RWPE2 (cell line): ENCODE data around the gene ZNF683.
"Not testable (repeated sequence)": the region's sequence is repeated elsewhere in the genome, so short reads cannot be mapped to it uniquely, and the experiment has no call there.

Source experiments
- ATAC-seq: fragments of 200-7000 bp; cut with Tn5 transposase; 3 replicates; pipeline ENCODE4 v1.9.1; 2021; ENCODE audit warnings: low read depth
- DNase-seq: peaks from one replicate; pipeline ENCODE4 v3.0.0-alpha.2; 2020; ENCODE audit warnings: low spot score
- H3K27ac ChIP-seq: fragments of 450-650 bp; 2 replicates; pipeline ENCODE4 v1.5.1; 2017; ENCODE audit warnings: mild to moderate bottlenecking; ENCODE audit not compliant: poor library complexity, severe bottlenecking
- H3K27me3 ChIP-seq: fragments of 250-450 bp; sonication (Bioruptor Pico); 2 replicates; pipeline ENCODE4 v1.5.1; 2021; ENCODE audit warnings: mild to moderate bottlenecking, moderate library complexity; ENCODE audit not compliant: insufficient read depth, poor library complexity, severe bottlenecking
- H3K36me3 ChIP-seq: fragments of 250-450 bp; sonication (Bioruptor Pico); 2 replicates; pipeline ENCODE4 v1.5.1; 2020; ENCODE audit warnings: low read depth, mild to moderate bottlenecking, moderate library complexity
- H3K4me1 ChIP-seq: fragments of 250-450 bp; sonication (Bioruptor Pico); 2 replicates; pipeline ENCODE4 v1.5.1; 2021; ENCODE audit warnings: mild to moderate bottlenecking, moderate library complexity; ENCODE audit not compliant: insufficient read depth, poor library complexity, severe bottlenecking
- H3K4me3 ChIP-seq: fragments of 250-450 bp; sonication (Bioruptor Pico); 2 replicates; pipeline ENCODE4 v1.5.1; 2021; ENCODE audit warnings: mild to moderate bottlenecking, moderate library complexity; ENCODE audit not compliant: severe bottlenecking
- H3K9me3 ChIP-seq: fragments of 250-450 bp; sonication (Bioruptor Pico); 2 replicates; pipeline ENCODE4 v1.5.1; 2021; ENCODE audit warnings: mild to moderate bottlenecking, moderate library complexity; ENCODE audit not compliant: severe bottlenecking
- TF ChIP-seq, protein P1 (sequence below): fragments of 450-650 bp; IDR thresholded peaks from one replicate; pipeline ENCODE4 v1.5.1; 2017; ENCODE audit warnings: mild to moderate bottlenecking, moderate library complexity; ENCODE audit not compliant: poor library complexity, severe bottlenecking

Gene ZNF683

DNA sequence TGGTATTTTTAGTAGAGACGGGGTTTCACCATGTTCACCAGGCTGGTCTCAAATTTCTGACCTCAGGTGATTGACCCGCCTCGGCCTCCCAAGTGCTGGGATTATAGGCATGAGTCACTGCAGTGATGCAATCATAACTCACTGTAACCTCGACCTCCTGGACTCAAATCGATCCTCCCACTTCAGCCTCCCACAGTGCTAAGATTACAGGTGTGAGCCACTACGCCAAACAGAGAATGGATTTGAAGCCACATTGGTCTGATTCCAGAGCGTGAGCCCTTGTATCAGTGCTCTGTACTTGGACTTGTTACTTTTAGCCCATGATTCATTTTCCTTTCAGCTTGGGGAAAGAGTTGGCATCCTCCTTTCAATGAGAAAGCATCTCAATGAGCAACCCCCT, 14.9 kb upstream of the ZNF683 start:
- Histone ChIP-seq H3K27ac (no peak overlapping the region), H3K27me3 (no peaks in the 10 kb centered on the region), H3K36me3 (no peaks in the 10 kb centered on the region), H3K9me3 (no peaks in the 10 kb centered on the region), H3K4me1 (peaks cover 7% of the 10 kb centered on the region), H3K4me3 (no peak overlapping the region)
- no peak for DNase-seq
- ATAC-seq, result peak; percentile 54
- TF ChIP-seq, protein P1, sequence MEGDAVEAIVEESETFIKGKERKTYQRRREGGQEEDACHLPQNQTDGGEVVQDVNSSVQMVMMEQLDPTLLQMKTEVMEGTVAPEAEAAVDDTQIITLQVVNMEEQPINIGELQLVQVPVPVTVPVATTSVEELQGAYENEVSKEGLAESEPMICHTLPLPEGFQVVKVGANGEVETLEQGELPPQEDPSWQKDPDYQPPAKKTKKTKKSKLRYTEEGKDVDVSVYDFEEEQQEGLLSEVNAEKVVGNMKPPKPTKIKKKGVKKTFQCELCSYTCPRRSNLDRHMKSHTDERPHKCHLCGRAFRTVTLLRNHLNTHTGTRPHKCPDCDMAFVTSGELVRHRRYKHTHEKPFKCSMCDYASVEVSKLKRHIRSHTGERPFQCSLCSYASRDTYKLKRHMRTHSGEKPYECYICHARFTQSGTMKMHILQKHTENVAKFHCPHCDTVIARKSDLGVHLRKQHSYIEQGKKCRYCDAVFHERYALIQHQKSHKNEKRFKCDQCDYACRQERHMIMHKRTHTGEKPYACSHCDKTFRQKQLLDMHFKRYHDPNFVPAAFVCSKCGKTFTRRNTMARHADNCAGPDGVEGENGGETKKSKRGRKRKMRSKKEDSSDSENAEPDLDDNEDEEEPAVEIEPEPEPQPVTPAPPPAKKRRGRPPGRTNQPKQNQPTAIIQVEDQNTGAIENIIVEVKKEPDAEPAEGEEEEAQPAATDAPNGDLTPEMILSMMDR, result no peak

GRCh38 chr1:26385063-26385462, 12.5 kb upstream of the ZNF683 start:
- not testable (repeated sequence) for DNase-seq, H3K36me3 ChIP-seq, H3K9me3 ChIP-seq, H3K4me3 ChIP-seq, H3K27me3 ChIP-seq, H3K4me1 ChIP-seq, H3K27ac ChIP-seq, ATAC-seq

- Histone ChIP-seq H3K36me3 (no peaks in the 10 kb centered on the region), H3K27me3 (no peaks in the 10 kb centered on the region), H3K4me3 (no peak overlapping the region), H3K9me3 (no peaks in the 10 kb centered on the region), H3K4me1 (peaks cover 7% of the 10 kb centered on the region), H3K27ac (no peak overlapping the region)
- TF ChIP-seq, protein P1, result no peak
- ATAC-seq, result no peak
- DNase-seq, result no peak
These were observed 11.5 kb upstream of the ZNF683 start for GRCh38 chr1:26384076-26384475.

GRCh38 chr1:26378879-26379251, 6.3 kb upstream of the ZNF683 start:
- TF ChIP-seq, protein P1, result no peak

DNA sequence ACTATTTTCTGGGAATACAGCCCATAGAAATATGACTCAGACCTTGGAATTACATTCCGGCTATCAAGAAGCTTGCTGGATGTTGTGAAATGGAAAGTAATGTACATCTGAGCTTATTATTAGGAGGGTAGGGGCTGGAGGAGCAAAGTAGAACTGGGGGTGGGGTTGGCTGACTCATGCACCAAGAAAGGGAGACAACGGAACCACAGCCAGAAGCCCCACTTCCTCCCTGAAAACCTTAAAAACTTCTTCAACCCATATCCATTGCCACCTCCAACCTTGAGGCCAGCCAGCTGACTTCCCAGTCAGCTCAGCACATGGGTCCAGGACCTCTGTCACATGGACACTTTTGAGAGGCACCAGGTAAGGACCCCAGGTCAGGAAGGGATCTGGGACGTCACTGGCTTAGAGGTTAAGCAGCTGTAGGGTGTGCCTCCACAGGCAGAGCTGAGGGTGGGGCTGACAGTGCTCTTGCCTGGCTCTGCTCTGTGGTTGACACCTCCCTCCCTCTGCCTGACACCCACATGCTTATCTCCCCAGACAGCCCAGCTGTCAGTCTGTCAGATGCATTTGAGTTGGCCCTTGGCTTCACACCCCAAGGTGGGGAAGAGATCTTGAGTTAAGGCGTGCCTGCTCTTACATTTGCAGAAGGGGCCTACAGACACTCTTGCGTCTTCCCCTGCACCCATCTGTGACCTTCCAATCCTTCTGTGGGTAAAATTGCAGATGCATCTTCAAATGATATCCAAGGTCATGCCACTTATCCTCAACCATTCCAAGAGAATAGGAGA, 5.7 kb upstream of the ZNF683 start:
- Histone ChIP-seq H3K27ac (peak overlapping the region; percentile 88), H3K36me3 (no peaks in the 10 kb centered on the region), H3K4me1 (peaks cover 21% of the 10 kb centered on the region), H3K9me3 (no peaks in the 10 kb centered on the region), H3K27me3 (no peaks in the 10 kb centered on the region), H3K4me3 (no peak overlapping the region)
- DNase-seq, result peak; percentile 88
- peak; percentile 93 for ATAC-seq
- TF ChIP-seq, protein P1, result no peak

More at GRCh38 chr1:26378879-26379251, 6.3 kb upstream of the ZNF683 start:
- Histone ChIP-seq H3K27me3 (no peaks in the 10 kb centered on the region), H3K36me3 (no peaks in the 10 kb centered on the region), H3K9me3 (no peaks in the 10 kb centered on the region), H3K27ac (peak overlapping the region; percentile 88), H3K4me3 (no peak overlapping the region), H3K4me1 (peaks cover 21% of the 10 kb centered on the region)
- DNase-seq (no peak), ATAC-seq (no peak)
